HG03342 (cell line): ENCODE results near the gene KCND3.

Experiments
- ATAC-seq: cut with Tn5 transposase; IDR thresholded peaks from one replicate; pipeline ENCODE4 v1.9.1; 2021; ENCODE audit warnings: mild to moderate bottlenecking, moderate library complexity; ENCODE audit not compliant: unreplicated experiment

KCND3 gene

GRCh38 chr1:111851552-111851951 is 137.9 kb downstream of the KCND3 start:
- ATAC-seq, result no peak

GRCh38 chr1:111850109-111850508 is 139.4 kb downstream of the KCND3 start:
- ATAC-seq, result no peak

GRCh38 chr1:111848852-111849545 is 140.5 kb downstream of the KCND3 start:
- no peak for ATAC-seq

GRCh38 chr1:111847466-111847865 is 142.0 kb downstream of the KCND3 start:
- ATAC-seq, result no peak

GRCh38 chr1:111846842-111847241 is 142.6 kb downstream of the KCND3 start:
- ATAC-seq, result no peak

- no peak for ATAC-seq
Measured at GRCh38 chr1:111843177-111843576, 146.3 kb downstream of the KCND3 start.

GRCh38 chr1:111842411-111842810 is 147.1 kb downstream of the KCND3 start:
- no peak for ATAC-seq

- no peak for ATAC-seq
Measured at GRCh38 chr1:111841746-111842145, 147.7 kb downstream of the KCND3 start.

GRCh38 chr1:111841189-111841588 is 148.3 kb downstream of the KCND3 start:
- ATAC-seq, result no peak

GRCh38 chr1:111837393-111837792 is 152.1 kb downstream of the KCND3 start:
- no peak for ATAC-seq

GRCh38 chr1:111836111-111836510 is 153.4 kb downstream of the KCND3 start:
- no peak for ATAC-seq

- no peak for ATAC-seq
Measured at GRCh38 chr1:111835514-111835913, 154.0 kb downstream of the KCND3 start.

GRCh38 chr1:111834956-111835355 is 154.5 kb downstream of the KCND3 start:
- ATAC-seq, result no peak

- no peak for ATAC-seq
Measured at GRCh38 chr1:111833334-111833733, 156.1 kb downstream of the KCND3 start.

- ATAC-seq, result no peak
Measured at GRCh38 chr1:111832521-111833155, 156.8 kb downstream of the KCND3 start.

GRCh38 chr1:111831153-111831552 is 158.3 kb downstream of the KCND3 start:
- ATAC-seq, result no peak

GRCh38 chr1:111827946-111828345 is 161.5 kb downstream of the KCND3 start:
- no peak for ATAC-seq

GRCh38 chr1:111826278-111826677 is 163.2 kb downstream of the KCND3 start:
- no peak for ATAC-seq

- no peak for ATAC-seq
Measured at GRCh38 chr1:111825217-111825616, 164.3 kb downstream of the KCND3 start.

- no peak for ATAC-seq
Measured at GRCh38 chr1:111822138-111822537, 167.3 kb downstream of the KCND3 start.

GRCh38 chr1:111821121-111821745 is 168.2 kb downstream of the KCND3 start:
- ATAC-seq, result no peak

GRCh38 chr1:111819566-111820263 is 169.8 kb downstream of the KCND3 start:
- no peak for ATAC-seq
